ENCODE results near the gene TSPAN32. TPM values are rescaled to one million over a fixed set of nuclear protein-coding genes. Genes with fewer than 3 reads are reported as not detected.

Gene TSPAN32
- polyA plus RNA-seq, 1 experiment: 0.14 TPM

GRCh38 chr11:2261436-2262230 lies 40.2 kb upstream of the TSPAN32 start:
- Histone ChIP-seq H3K27ac (ENCODE audit: low read depth, low read length) (no peak overlapping the region), H3K27me3 (ENCODE audit: control insufficient read depth, insufficient read depth, low read length) (peaks cover 16% of the 10 kb centered on the region), H3K4me3 (ENCODE audit: low read depth, low read length) (no peak overlapping the region), H3K9me3 (ENCODE audit: control insufficient read depth, insufficient read depth, low read length) (no peaks in the 10 kb centered on the region)
- ChIA-PET POLR2A (no interaction called here), CTCF (no interaction called here)
- TF ChIP-seq, protein P1, sequence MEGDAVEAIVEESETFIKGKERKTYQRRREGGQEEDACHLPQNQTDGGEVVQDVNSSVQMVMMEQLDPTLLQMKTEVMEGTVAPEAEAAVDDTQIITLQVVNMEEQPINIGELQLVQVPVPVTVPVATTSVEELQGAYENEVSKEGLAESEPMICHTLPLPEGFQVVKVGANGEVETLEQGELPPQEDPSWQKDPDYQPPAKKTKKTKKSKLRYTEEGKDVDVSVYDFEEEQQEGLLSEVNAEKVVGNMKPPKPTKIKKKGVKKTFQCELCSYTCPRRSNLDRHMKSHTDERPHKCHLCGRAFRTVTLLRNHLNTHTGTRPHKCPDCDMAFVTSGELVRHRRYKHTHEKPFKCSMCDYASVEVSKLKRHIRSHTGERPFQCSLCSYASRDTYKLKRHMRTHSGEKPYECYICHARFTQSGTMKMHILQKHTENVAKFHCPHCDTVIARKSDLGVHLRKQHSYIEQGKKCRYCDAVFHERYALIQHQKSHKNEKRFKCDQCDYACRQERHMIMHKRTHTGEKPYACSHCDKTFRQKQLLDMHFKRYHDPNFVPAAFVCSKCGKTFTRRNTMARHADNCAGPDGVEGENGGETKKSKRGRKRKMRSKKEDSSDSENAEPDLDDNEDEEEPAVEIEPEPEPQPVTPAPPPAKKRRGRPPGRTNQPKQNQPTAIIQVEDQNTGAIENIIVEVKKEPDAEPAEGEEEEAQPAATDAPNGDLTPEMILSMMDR (IDR thresholded peaks at IDR 0.05; ENCODE audit: low read depth, low read length): no peak
- no peak for DNase-seq (ENCODE audit: low read depth, low spot score)

DNA sequence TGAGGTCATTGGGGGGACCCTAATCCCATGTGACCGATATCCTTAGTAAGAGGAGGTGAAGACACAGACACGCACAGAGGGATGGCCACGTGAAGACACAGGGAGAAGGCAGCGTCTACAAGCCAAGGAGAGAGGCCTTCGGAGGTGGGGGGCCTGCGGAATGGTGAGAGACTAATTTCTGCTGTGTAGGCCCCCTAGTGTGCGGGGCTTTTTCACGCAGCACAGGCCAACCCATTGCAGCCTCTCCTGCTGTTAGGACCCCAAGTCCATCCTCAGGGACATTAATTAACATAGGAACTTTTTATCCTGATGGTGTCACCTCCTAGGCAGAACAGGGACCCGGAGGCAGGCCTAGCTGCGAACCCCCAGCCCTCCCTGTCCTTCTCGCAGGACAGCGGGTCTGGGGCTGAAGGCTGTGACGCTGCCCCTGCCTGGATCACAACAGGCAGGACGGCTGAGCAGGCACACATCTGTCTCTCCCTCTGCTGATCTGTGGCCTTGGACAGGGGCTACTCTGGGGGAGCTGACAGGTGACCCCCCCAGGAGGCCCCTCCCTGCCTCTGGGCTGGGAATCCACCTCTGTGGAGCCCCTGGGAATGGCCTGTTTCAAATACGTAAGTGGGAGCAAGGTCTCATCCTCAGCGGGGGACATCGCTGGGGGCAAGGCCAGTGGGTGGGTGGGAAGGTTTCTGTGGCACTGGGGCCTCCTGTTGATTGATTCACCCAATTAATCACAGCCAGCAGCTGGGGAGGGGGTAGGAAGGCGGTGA lies 39.3 kb upstream of the TSPAN32 start:
- CTCF ChIA-PET: no interaction called here

DNA sequence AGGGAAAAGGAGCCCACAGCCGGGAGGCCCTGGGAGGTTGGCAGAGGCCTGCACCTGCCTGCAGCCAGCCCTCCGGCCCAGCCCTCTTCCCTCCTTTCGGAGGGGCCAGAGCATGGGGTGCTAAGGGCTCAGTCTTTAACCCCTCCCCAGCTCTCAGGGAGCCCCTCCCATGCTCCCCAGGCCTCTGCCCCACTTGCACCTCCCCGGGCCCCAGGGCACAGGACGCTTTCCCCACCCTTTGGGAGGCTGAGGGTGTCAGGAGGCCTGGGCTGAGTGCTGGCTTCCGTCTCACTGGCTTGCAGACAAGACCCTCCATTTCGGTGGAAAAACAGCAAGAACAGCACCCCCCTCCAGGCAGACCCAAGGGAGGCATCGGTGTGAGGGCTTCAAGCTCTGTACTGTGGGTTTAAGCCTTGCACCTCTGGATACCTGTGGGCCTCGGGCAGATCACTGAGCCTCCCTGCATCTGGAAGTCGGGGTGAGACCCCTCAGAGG lies 38.7 kb upstream of the TSPAN32 start:
- no peak for DNase-seq (ENCODE audit: low read depth, low spot score)
- CTCF ChIA-PET: no interaction called here
- Histone ChIP-seq H3K4me3 (ENCODE audit: low read depth, low read length) (no peak overlapping the region), H3K27ac (ENCODE audit: low read depth, low read length) (no peak overlapping the region), H3K9me3 (ENCODE audit: control insufficient read depth, insufficient read depth, low read length) (no peaks in the 10 kb centered on the region; the same call in 1 of the 2 replicates), H3K27me3 (ENCODE audit: control insufficient read depth, insufficient read depth, low read length) (peaks cover 20% of the 10 kb centered on the region)
- TF ChIP-seq, protein P1 (IDR thresholded peaks at IDR 0.05; ENCODE audit: low read depth, low read length): no peak
- POLR2A ChIA-PET: no interaction called here

More for the DNA sequence above, 39.3 kb upstream of the TSPAN32 start:
- Histone ChIP-seq H3K27me3 (ENCODE audit: control insufficient read depth, insufficient read depth, low read length) (peaks cover 16% of the 10 kb centered on the region), H3K27ac (ENCODE audit: low read depth, low read length) (no peak overlapping the region), H3K9me3 (ENCODE audit: control insufficient read depth, insufficient read depth, low read length) (no peaks in the 10 kb centered on the region; the same call in 1 of the 2 replicates), H3K4me3 (ENCODE audit: low read depth, low read length) (no peak overlapping the region)
- no peak for DNase-seq (ENCODE audit: low read depth, low spot score)
- POLR2A ChIA-PET: no interaction called here
- TF ChIP-seq, protein P1 (IDR thresholded peaks at IDR 0.05; ENCODE audit: low read depth, low read length): no peak

- no peak overlapping the region for H3K4me3 ChIP-seq (ENCODE audit: low read depth, low read length)
- DNase-seq (ENCODE audit: low read depth, low spot score): no peak
- no peak overlapping the region for H3K27ac ChIP-seq (ENCODE audit: low read depth, low read length)
- ChIA-PET CTCF (no interaction called here), POLR2A (no interaction called here)
- no peaks in the 10 kb centered on the region; the same call in 1 of the 2 replicates for H3K9me3 ChIP-seq (ENCODE audit: control insufficient read depth, insufficient read depth, low read length)
- peaks cover 24% of the 10 kb centered on the region for H3K27me3 ChIP-seq (ENCODE audit: control insufficient read depth, insufficient read depth, low read length)
- TF ChIP-seq, protein P1 (IDR thresholded peaks at IDR 0.05; ENCODE audit: low read depth, low read length): no peak
These were observed 38.0 kb upstream of the TSPAN32 start for GRCh38 chr11:2263724-2264360.

Data from AG04450 (cell line).